ENCODE results near the gene HPDL. TPM values are rescaled to one million over a fixed set of nuclear protein-coding genes. Genes with fewer than 3 reads are reported as not detected.

HPDL gene
- polyA plus RNA-seq, 3 donors, result 0.22 to 1.3 (median 0.62) TPM

- H3K27ac ChIP-seq (ENCODE audit: low read depth, low read length), result no peak overlapping the region
- WGBS, 3 donors, result 60 to 76% (median 66%) methylated on average over 4 of the region's 4 CpGs
Measured at GRCh38 chr1:45317166-45317565, 9.5 kb upstream of the HPDL start.

- WGBS, 3 donors, result 84 to 92% (median 84%) methylated on average over 4 of the region's 4 CpGs
- H3K27ac ChIP-seq (ENCODE audit: low read depth, low read length), result no peak overlapping the region
Measured at GRCh38 chr1:45319761-45320160, 6.9 kb upstream of the HPDL start.

- no peak overlapping the region for H3K27ac ChIP-seq (ENCODE audit: low read depth, low read length)
- 85 to 93% (median 92%) methylated on average over 5 of the region's 5 CpGs for WGBS, 3 donors
Measured at GRCh38 chr1:45321444-45321843, 5.3 kb upstream of the HPDL start.

GRCh38 chr1:45322486-45323040, 4.1 kb upstream of the HPDL start:
- WGBS, 3 donors, result 87 to 92% (median 89%) methylated on average over 10 of the region's 10 CpGs
- H3K27ac ChIP-seq (ENCODE audit: low read depth, low read length), result no peak overlapping the region

GRCh38 chr1:45325851-45326506, 716 bp upstream of the HPDL start:
- WGBS, 3 donors, result 51 to 57% (median 56%) methylated on average over 6 of the region's 6 CpGs
- no peak overlapping the region for H3K27ac ChIP-seq (ENCODE audit: low read depth, low read length)

GRCh38 chr1:45327644-45328515, 1.2 kb downstream of the HPDL start:
- no peak overlapping the region for H3K27ac ChIP-seq (ENCODE audit: low read depth, low read length)
- 70 to 80% (median 72%) methylated on average over 19 of the region's 19 CpGs for WGBS, 3 donors

GRCh38 chr1:45328680-45329079, 2.0 kb downstream of the HPDL start:
- no peak overlapping the region for H3K27ac ChIP-seq (ENCODE audit: low read depth, low read length)
- 68 to 77% (median 76%) methylated on average over 5 of the region's 5 CpGs for WGBS, 3 donors

- H3K27ac ChIP-seq (ENCODE audit: low read depth, low read length), result no peak overlapping the region
- WGBS, 3 donors, result 75 to 81% (median 77%) methylated on average over 4 of the region's 4 CpGs
Measured at GRCh38 chr1:45329445-45329844, 2.8 kb downstream of the HPDL start.

- 95 to 96% (median 95%) methylated on average over 16 to 18 of the region's 18 CpGs for WGBS, 3 donors
- no peak overlapping the region for H3K27ac ChIP-seq (ENCODE audit: low read depth, low read length)
Measured at GRCh38 chr1:45331436-45332345, 5.0 kb downstream of the HPDL start.

- WGBS, 3 donors, result 95 to 98% (median 97%) methylated on average over 10 of the region's 10 CpGs
- H3K27ac ChIP-seq (ENCODE audit: low read depth, low read length), result no peak overlapping the region
Measured at GRCh38 chr1:45332346-45332720, 5.6 kb downstream of the HPDL start.

- no peak overlapping the region for H3K27ac ChIP-seq (ENCODE audit: low read depth, low read length)
Measured at GRCh38 chr1:45334308-45335245, 7.9 kb downstream of the HPDL start.

GRCh38 chr1:45335855-45336324, 9.2 kb downstream of the HPDL start:
- WGBS, 3 donors, result 85 to 92% (median 89%) methylated on average over 4 of the region's 4 CpGs
- no peak overlapping the region for H3K27ac ChIP-seq (ENCODE audit: low read depth, low read length)

More at GRCh38 chr1:45334308-45335245, 7.9 kb downstream of the HPDL start:
- 62 to 81% (median 63%) methylated on average over 9 of the region's 9 CpGs for WGBS, 3 donors

- whole genome bisulfite sequencing, 3 donors, result 77 to 96% (median 93%) methylated on average over 3 of the region's 3 CpGs
- no peak overlapping the region for H3K27ac ChIP-seq (ENCODE audit: low read depth, low read length)
Measured at GRCh38 chr1:45337630-45338325, 11.1 kb downstream of the HPDL start.

- H3K27ac ChIP-seq (ENCODE audit: low read depth, low read length), result no peak within 1 kb of the TSS
- WGBS, 3 donors, result 1% methylated on average over 69 to 70 of the region's 70 CpGs
Measured at GRCh38 chr1:45339789-45340558, 13.3 kb downstream of the HPDL start, which contains the start of the genes MUTYH and TOE1. Gene MUTYH (minus strand): TSS chr1:45340440. CDS start chr1:45334505, 5,935 bp downstream. Gene TOE1 (plus strand): TSS chr1:45340170. CDS start chr1:45340253, 83 bp downstream.

GRCh38 chr1:45340816-45341466, 14.2 kb downstream of the HPDL start:
- no peak overlapping the region for H3K27ac ChIP-seq (ENCODE audit: low read depth, low read length)
- WGBS, 3 donors, result 19 to 48% (median 22%) methylated on average over 6 of the region's 6 CpGs

Data from adipose tissue (tissue), 3 donors.